Measurements from ENCODE around the gene GABPB1. TPM values are rescaled to one million over a fixed set of nuclear protein-coding genes. Genes with fewer than 3 reads are reported as not detected.

The GABPB1 gene
- total RNA-seq, 2 donors from 2014 or later = 32.0 to 37.5 TPM

DNA sequence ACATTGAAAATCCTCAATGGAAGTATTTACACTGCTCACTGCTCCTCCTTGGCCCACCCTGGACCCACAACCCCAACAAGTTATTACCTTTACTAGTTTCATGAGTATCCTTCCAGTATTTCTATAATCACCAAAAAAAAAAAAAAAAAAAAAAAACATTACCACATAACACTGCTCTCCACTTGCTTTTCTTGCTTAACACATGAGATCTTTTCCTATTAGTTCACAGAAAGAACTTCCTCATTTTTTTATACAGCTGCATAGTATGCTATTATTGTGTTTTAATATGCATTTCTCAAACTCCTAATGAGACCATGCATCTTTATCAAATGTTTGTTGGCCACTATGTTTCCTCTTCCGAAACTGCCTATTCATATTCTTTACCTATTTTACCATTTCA lies 14.6 kb downstream of the GABPB1 start:
- H3K9me3 ChIP-seq (ENCODE audit: control insufficient read depth, low read length) = no peaks in the 10 kb centered on the region
- H3K27me3 ChIP-seq (ENCODE audit: control insufficient read depth, insufficient read depth, low read length, poor library complexity, severe bottlenecking) = no peaks in the 10 kb centered on the region
- no peak for DNase-seq
- no peaks in the 10 kb centered on the region for H3K4me1 ChIP-seq (ENCODE audit: control insufficient read depth, insufficient read depth, low read length)
- Mint-ChIP-seq H3K4me1 (peaks cover 3% of the 10 kb centered on the region), H3K9me3 (no peaks in the 10 kb centered on the region), H3K27ac (no peak overlapping the region), H3K27me3 (ENCODE audit: insufficient read depth) (no peaks in the 10 kb centered on the region), H3K36me3 (ENCODE audit: low read depth) (peaks cover 21% of the 10 kb centered on the region), H3K4me3 (no peak overlapping the region)
- WGBS, 2 experiments (ENCODE audit: insufficient coverage in 1 of 2, insufficient read length in 1 of 2) = no CpG with 5 or more reads among the region's 1 CpG
- no peak overlapping the region for H3K4me3 ChIP-seq (ENCODE audit: low read length)
- no peak overlapping the region for H3K27ac ChIP-seq (ENCODE audit: low read depth, low read length)
- no peak for TF ChIP-seq CTCF (conservative IDR thresholded peaks at IDR 0.05)
- no peak overlapping the region for H3K9ac ChIP-seq (ENCODE audit: extremely low read depth, low read length, poor library complexity, severe bottlenecking)
- H3K36me3 ChIP-seq (ENCODE audit: control insufficient read depth, insufficient read depth, low read length) = peaks cover 16% of the 10 kb centered on the region

DNA sequence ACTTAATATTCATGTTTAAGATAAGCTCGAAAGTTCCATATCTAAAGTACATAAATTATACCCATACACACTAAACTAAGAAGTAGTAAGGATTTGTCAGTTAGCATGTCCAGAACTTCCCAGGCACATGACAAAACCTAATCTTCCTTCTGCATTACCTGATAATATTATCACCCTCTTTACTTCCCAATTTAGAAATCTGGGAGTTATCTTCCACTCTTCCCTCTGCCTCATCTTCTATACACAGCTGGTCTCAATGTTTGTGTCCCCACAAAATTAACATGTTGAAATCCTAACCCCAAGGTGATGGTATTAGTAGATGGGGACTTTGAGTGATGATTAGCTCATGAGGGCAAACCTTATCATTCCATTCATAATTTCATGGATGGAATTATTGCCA lies 15.3 kb downstream of the GABPB1 start:
- WGBS, 2 experiments (ENCODE audit: insufficient coverage in 1 of 2, insufficient read length in 1 of 2) = 100% methylated on average over 1 of the region's 1 CpG; no CpG with 5 or more reads in 1 of the 2 experiments
- peaks cover 15% of the 10 kb centered on the region for H3K36me3 Mint-ChIP-seq (ENCODE audit: low read depth)
- H3K27ac Mint-ChIP-seq = no peak overlapping the region
- H3K27me3 Mint-ChIP-seq (ENCODE audit: insufficient read depth) = no peaks in the 10 kb centered on the region
- Histone ChIP-seq H3K27me3 (ENCODE audit: control insufficient read depth, insufficient read depth, low read length, poor library complexity, severe bottlenecking) (no peaks in the 10 kb centered on the region), H3K4me3 (ENCODE audit: low read length) (no peak overlapping the region), H3K9me3 (ENCODE audit: control insufficient read depth, low read length) (no peaks in the 10 kb centered on the region), H3K9ac (ENCODE audit: extremely low read depth, low read length, poor library complexity, severe bottlenecking) (no peak overlapping the region), H3K4me1 (ENCODE audit: control insufficient read depth, insufficient read depth, low read length) (no peaks in the 10 kb centered on the region), H3K27ac (ENCODE audit: low read depth, low read length) (no peak overlapping the region), H3K36me3 (ENCODE audit: control insufficient read depth, insufficient read depth, low read length) (peaks cover 16% of the 10 kb centered on the region)
- DNase-seq = no peak
- no peak overlapping the region for H3K4me3 Mint-ChIP-seq
- no peak for TF ChIP-seq CTCF (conservative IDR thresholded peaks at IDR 0.05)
- no peaks in the 10 kb centered on the region for H3K9me3 Mint-ChIP-seq
- H3K4me1 Mint-ChIP-seq = peaks cover 3% of the 10 kb centered on the region

- Histone ChIP-seq H3K9me3 (ENCODE audit: control insufficient read depth, low read length) (no peaks in the 10 kb centered on the region), H3K4me1 (ENCODE audit: control insufficient read depth, insufficient read depth, low read length) (no peaks in the 10 kb centered on the region), H3K4me3 (ENCODE audit: low read length) (no peak overlapping the region), H3K27me3 (ENCODE audit: control insufficient read depth, insufficient read depth, low read length, poor library complexity, severe bottlenecking) (no peaks in the 10 kb centered on the region), H3K27ac (ENCODE audit: low read depth, low read length) (no peak overlapping the region), H3K9ac (ENCODE audit: extremely low read depth, low read length, poor library complexity, severe bottlenecking) (no peak overlapping the region), H3K36me3 (ENCODE audit: control insufficient read depth, insufficient read depth, low read length) (peaks cover 11% of the 10 kb centered on the region)
- Mint-ChIP-seq H3K4me3 (no peak overlapping the region), H3K27me3 (ENCODE audit: insufficient read depth) (no peaks in the 10 kb centered on the region), H3K4me1 (peaks cover 10% of the 10 kb centered on the region), H3K36me3 (ENCODE audit: low read depth) (peaks cover 10% of the 10 kb centered on the region), H3K9me3 (no peaks in the 10 kb centered on the region), H3K27ac (no peak overlapping the region)
- DNase-seq = no peak
- 96 to 100% methylated on average over 2 to 4 of the region's 4 CpGs for WGBS, 2 experiments (ENCODE audit: insufficient coverage in 1 of 2, insufficient read length in 1 of 2)
- no peak for TF ChIP-seq CTCF (conservative IDR thresholded peaks at IDR 0.05)
Measured at GRCh38 chr15:50335251-50335650, 19.7 kb downstream of the GABPB1 start.

Data from endodermal cell (in vitro differentiated cells).